HT1080 (cell line): ENCODE results near the gene NBEA. TPM values are rescaled to one million over a fixed set of nuclear protein-coding genes. Genes with fewer than 3 reads are reported as not detected.

ENCODE experiments used
- DNase-seq: peaks from one replicate; pipeline ENCODE4 v3.0.0-alpha.2; 2015; ENCODE audit warnings: low read depth
- total RNA-seq: library from RNA; depleted of rRNA; stranded (reverse); fragments of >200 nt; shearing (Covaris generic); gene quantifications from 2 replicates; pipeline ENCODE4 v1.2.3, GENCODE V29; 2014

The NBEA gene
- total RNA-seq, 1 experiment from 2014 or later, result 3.2 TPM

GRCh38 chr13:35557475-35557874 is 615.4 kb downstream of the NBEA start:
- DNase-seq, result no peak

GRCh38 chr13:35561540-35561939 is 619.5 kb downstream of the NBEA start:
- no peak for DNase-seq

DNA sequence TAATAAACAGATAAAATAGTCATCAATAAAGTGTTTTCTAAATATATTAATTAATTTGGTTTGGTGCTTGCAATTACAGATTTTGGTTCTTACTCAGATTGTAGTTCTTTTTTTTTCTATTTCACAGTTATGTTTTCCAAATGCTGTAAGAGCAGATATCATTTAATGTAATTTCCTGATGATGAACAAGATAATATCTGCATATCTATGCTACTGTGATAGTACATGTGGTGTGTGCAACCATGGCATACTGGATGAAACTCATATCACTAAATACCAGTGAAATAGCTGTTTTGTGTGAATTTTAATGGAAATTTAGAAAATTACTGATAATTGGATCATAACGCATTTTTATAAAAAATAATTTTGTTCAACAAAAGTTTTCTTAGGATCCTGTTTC is 623.2 kb downstream of the NBEA start:
- DNase-seq, result no peak

DNA sequence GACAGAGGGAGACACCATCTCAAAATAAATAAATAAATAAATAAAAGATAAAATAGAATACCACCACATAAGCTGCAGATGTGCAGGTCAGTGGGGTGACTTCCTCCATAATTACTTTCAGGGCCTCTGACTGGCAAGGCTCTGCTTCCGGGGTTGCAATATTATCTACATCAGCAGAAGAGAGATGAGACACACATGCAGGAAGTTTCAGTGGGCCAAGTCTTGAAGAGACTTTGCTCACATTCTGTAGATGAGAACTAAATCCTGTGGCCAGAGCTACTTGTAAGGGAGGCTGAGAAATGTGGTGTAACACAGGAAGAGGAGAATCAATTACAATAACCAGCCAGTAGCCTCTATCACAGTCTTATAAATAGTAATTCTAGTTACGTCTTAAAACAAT is 624.3 kb downstream of the NBEA start:
- peak; percentile 5 for DNase-seq

DNA sequence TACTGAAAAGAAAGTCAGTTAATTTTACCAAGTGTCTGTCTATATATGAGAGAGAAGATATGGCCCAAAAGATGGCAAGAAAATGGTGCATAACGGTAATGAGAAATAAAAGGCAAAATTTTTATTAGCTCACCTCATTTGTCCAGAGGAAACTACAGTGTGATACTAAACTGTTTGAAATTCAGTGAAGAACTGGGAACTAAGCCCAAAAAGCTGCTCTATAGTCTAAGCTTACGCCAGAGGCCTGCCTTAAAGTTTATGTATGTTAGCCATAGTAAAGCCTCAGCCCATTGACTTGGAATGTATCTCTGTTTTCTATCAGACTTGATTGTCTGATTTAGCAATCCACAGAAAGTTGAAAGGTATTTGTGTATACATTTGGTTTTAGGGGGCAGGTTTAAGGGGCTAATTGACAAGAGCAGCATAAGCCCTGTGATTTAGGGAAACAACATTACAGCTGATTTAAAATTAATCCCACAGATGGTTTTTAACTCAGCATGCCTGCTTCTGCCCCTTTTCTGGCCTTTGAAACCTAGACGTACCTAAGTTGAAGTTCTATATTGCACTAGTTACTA is 625.4 kb downstream of the NBEA start:
- DNase-seq, result no peak

GRCh38 chr13:35573639-35574038 is 631.6 kb downstream of the NBEA start:
- no peak for DNase-seq

- DNase-seq, result no peak
These were observed 650.4 kb downstream of the NBEA start for GRCh38 chr13:35592457-35592856.

GRCh38 chr13:35593651-35594050 is 651.6 kb downstream of the NBEA start:
- no peak for DNase-seq

- DNase-seq, result no peak
These were observed 652.0 kb downstream of the NBEA start for GRCh38 chr13:35594096-35594495.

- DNase-seq, result no peak
These were observed 653.1 kb downstream of the NBEA start for GRCh38 chr13:35595181-35595580.

GRCh38 chr13:35596321-35597030 is 654.4 kb downstream of the NBEA start:
- no peak for DNase-seq

- no peak for DNase-seq
These were observed 655.4 kb downstream of the NBEA start for GRCh38 chr13:35597451-35597850.

DNA sequence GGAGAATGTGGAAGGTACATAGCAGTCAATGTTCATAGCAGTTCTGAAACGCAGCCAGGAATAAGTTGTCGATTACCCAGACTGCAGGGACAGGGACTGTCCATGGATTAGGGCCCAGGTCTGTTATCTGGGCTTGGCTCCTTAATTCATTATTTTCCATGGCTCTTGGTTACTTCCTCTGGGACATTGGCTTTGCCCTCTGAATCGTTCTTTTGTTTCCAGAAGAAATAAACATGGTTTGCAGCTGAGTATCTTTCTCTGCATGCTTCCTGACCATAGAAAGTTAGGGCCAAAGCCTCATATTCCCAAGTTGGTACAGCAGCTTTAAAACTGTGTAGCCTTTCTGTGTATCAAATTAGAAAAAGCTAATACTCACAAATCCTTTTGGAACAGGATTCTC is 656.2 kb downstream of the NBEA start:
- DNase-seq, result no peak

DNA sequence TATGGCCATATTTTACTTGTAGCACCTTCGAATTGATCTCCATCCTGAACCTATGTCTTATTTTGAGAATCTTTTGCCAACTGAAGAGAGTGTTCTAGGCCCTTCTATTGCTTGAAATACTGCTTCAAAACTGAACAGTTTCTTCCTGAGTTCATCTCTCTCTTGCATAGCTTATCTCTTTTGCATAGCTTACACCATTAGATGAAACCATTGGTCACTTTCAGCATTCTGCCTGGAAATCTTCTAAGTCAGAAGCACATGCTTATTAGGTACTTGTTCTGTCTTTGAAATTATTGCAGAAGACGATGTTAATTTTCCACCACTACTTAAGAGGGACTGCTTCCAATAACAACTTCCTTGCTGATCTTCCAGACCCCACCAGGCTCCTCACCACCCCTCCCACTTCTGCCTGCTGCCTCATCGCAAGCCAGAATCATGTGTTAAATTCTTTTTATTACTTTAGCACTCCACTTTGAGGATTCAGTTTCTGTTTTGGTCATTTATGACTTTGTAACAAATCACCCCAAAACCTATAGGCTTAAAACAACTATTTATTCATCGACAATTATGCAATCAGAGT is 656.8 kb downstream of the NBEA start:
- DNase-seq, result no peak

DNA sequence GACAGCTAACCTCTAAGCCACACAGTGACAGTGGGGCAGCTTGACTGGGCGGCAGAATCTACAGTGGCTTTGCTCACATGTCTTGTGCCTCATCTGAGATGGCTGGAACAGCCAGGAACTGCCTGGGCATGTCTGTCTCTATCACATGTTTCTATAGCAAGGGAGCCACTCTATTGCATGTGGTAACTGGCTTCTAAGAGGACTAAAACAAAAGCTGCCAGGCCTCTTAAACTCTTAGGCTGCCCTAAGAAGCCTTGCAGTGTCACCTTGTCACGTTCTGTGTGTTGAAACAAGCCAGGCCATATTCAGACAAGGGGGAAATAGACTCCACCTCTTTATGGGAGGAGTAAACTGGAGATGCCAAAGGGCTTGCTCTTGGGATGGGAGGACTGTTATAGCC is 657.3 kb downstream of the NBEA start:
- no peak for DNase-seq

- DNase-seq, result no peak
These were observed 658.1 kb downstream of the NBEA start for GRCh38 chr13:35600137-35600536.

- DNase-seq, result no peak
These were observed 661.7 kb downstream of the NBEA start for GRCh38 chr13:35603593-35604285.

GRCh38 chr13:35614666-35615065 is 672.6 kb downstream of the NBEA start:
- DNase-seq, result no peak

DNA sequence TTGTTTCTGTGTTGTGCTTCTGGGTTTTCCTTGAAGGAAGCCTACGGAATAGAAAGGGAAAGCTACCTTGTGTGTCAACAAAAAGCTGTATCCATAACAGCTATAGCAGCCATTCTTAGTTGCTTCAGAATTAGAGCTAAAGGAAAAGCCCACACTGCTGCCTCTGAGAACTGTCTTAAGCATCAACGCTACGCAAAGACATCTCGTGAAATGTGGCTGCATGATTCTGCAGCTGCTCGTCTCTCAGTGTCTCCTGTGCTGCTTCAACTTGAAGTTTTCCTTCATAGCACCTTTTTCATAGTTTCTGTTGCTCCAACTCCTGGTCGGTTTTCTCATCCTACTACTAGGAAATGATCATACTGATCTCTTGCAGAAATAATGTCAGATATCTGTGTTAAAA is 675.4 kb downstream of the NBEA start:
- DNase-seq, result no peak

GRCh38 chr13:35618565-35619083 is 676.6 kb downstream of the NBEA start:
- no peak for DNase-seq

GRCh38 chr13:35621989-35622388 is 679.9 kb downstream of the NBEA start:
- peak; percentile 79 for DNase-seq

- DNase-seq, result no peak
These were observed 687.0 kb downstream of the NBEA start for GRCh38 chr13:35629026-35629425.
